ENCODE data around the gene ACTN3.
"Not testable (repeated sequence)": the region's sequence is repeated elsewhere in the genome, so short reads cannot be mapped to it uniquely, and the experiment has no call there.

Gene ACTN3

DNA sequence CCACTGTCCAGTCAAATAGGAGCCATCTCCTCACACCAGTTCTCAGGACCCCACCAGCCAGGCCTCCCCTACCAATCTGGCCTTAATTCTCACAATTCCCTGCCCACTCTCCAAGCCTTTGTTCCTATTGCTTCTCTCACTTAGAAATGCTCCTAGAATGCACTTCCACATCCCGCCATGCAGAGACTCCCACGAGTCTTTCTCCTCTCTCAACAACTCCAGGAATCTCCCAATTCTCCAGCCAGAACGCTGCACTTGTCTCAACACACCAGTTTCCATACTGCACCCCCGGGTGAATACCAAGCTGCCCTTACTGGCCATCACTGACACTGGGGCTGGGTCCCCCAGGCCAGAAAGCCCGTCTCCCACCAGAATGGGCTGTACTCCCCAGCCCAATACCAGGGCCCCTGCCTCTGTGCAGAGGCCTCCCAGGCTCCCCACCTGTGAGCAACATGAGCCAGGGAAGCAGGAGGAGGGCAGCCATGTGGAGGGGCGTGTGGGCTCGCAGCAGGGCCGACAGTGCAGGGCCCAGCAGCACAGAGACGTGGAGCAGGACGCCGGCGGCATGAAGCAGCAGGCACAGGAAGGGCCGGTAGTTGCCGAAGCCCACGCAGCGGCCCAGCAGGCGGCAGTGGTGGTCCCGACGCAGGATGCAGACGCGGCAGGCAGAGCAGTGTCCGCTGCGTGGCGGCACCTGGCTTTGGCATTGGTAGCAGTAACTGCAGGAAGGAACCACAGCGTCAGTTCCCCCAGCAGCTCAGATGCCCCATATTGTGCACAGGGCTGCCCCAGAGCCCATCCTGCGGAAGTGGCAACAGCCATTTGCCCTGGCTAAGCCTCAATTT is 3.2 kb upstream of the ACTN3 start:
- in situ Hi-C loops (cut with MboI; ENCODE audit: low sequenced_read_pairs), result no loop called here

DNA sequence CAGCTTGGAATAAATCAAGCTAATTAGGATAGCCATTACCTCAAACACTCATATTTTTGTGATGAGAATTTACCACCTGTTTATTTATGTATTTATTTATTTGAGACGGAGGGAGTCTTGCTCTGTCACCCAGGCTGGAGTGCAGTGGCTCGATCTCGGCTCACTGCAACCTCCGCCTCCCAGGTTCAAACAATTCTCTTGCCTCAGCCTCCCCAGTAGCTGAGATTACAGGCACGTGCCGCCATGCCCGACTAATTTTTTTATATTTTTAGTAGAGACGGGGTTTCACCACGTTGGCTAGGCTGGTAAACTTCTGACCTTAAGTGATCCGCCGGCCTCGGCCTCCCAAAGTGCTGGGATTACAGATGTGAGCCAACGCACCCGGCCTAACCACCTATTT is 1.8 kb upstream of the ACTN3 start:
- in situ Hi-C loops (cut with MboI; ENCODE audit: low sequenced_read_pairs), result not testable (repeated sequence)

DNA sequence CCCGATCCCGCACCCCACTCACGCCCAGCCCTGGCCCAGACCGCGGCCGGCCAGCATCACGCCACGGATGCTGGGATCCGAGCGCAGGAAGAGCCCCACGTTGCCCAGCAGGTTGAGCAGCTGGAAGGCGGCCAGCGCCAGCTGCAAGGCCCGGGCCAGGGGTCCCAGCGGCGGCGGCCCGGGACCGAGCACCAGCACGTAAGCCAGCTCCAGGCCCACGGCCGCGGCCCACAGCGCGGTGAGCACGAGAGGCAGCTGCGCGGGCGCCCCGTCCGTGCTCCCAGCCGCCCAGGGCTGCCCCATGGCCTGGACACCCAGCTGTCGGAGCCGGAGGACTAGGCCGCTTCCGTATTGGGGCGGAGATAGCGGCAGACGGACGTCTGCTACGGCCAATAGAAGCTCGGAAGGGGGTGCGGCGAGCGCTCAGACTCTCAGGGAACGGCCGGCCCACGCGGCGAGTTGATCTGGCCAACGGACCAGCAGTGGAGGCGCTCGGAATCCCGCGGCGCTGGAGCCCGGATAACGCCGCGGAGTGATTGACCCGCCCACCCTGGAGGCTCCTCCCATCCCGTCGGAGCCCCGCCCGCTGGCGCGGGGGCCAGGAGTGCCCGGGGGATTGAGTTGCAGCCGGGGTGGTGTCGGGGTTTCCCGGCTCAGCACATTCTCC is 869 bp upstream of the ACTN3 start, which contains the start of gene ZDHHC24:
ZDHHC24 (minus strand) TSS at position 348 of the 667 bp plus-strand sequence; CDS start at position 303, 45 bp downstream.
- in situ Hi-C loops (cut with MboI; ENCODE audit: low sequenced_read_pairs), result no loop called here

DNA sequence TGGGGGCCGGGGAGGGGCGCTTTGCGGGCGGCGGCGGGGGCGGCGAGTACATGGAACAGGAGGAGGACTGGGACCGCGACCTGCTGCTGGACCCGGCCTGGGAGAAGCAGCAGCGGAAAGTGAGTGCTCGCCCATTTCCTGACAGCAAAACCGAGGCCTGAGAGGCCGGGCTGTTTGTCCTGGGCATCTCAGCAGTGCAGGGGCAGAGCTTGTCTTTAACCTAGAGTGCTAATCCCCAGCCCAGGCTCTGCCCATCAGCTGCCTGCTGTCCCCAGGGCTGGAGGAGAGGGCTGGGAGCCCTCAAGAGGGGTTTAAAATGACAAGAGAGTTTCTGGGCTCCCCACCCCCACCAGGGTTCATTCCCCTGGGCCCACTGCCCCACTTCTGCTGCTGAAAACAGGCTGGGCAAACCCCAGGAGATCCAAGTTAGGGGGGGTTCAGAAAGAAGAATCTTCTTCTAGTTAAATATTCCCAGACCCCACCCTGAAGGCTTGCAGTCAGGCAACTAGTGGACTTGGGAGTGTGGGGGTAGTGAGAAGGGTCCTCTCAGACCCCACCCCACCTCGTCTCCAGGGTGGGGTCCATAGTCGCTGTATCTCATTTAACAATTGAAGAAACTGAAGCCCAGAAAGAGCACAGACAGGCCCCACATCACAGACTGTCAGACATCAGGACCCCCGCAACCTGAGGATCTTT is 411 bp downstream of the ACTN3 start:
- in situ Hi-C loops (cut with MboI; ENCODE audit: low sequenced_read_pairs), result no loop called here

DNA sequence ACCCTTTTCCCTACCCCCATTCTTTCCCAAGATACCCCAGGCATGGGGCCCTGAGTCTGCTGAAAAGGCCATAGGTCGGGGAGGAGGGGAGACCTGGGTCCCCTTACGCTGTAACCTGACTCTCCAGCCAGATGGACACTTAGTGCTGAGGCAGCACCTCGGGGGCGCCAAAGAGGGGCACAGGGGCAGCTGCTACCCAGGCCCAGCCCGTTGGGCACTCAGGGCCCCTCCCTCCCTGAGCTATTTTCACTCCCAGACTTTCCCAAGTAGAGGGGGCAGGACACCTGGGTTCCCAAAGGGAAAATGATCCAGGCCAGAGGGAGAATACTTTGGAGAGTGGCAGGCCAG is 933 bp downstream of the ACTN3 start:
- in situ Hi-C loops (cut with MboI; ENCODE audit: low sequenced_read_pairs), result no loop called here

DNA sequence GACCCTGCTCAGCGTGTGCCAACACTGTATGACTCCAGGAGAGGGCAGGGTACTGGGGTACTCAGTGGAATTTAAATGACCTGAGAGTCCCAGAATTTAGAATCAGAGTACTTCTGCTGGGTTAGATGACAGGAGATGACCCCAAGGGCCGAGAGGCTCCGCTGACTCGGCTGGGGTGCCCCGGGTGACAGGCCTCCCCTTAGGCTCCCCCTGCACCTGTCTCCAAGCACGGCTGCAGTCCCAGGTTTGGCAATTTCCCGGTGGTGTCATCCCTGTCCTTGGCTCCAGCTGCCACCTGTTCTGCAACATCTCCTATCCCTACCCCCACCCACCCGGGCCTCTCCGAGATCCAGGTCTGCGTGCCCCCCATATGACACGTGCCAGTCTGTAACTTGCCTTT is 1.3 kb downstream of the ACTN3 start:
- in situ Hi-C loops (cut with MboI; ENCODE audit: low sequenced_read_pairs), result no loop called here

DNA sequence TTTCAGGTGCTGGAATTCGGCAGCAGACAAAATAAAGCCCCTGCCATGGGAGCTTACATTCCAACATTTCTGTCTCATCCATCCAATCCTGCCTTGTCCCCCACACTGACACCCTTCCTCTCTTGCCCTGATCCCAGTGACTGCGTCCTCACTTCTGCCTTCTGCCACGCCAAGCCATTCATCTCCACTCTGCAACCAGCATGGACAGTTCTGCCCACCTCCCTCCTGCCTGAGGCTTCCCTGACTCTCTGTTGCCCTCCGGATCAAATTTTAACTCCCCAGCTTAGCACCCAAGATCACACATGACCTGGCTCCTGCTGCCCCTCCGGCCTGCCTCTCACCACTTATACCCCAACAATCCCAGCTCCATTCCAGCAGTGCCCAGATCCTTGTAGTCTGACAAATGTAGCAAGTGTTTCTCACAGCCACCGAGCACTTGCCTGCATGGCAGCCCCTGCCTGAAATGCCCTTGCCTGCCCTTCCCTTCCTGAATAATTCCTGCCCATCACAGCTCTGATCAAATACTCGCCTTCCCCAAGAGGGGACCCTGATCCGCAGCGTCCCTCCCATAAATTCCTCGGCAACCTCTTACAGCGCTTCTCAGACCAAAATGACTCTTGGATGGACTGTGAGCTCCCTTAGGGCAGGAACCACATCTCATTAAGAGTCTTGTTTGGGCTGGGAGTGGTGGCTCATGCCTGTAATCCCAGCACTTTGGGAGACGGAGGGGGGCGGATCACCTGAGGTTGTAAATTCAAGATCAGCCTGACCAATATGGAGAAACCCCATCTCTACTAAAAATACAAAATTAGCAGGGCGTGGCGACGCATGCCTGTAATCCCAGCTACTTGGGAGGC is 2.3 kb downstream of the ACTN3 start:
- in situ Hi-C loops (cut with MboI; ENCODE audit: low sequenced_read_pairs), result no loop called here

DNA sequence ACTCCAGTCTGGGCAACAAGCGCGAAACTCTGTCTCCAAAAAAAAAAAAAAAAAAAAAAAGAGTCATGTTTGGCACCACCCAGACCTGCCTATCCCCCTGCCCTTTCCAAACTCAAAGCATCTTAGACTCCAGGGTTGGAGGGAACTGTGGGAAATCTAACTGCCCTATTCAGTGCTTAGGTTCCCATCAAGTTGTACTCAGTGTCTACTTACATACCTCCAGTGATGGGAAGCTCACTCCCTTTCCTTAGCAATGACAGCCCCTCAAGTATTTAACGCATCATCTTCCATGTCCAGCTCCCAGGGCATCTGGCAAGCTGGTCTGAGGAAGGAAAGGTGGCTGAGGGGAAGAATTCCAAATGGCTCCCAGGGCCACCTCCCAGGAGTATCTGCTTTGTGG is 3.0 kb downstream of the ACTN3 start:
- in situ Hi-C loops (cut with MboI; ENCODE audit: low sequenced_read_pairs), result no loop called here

DNA sequence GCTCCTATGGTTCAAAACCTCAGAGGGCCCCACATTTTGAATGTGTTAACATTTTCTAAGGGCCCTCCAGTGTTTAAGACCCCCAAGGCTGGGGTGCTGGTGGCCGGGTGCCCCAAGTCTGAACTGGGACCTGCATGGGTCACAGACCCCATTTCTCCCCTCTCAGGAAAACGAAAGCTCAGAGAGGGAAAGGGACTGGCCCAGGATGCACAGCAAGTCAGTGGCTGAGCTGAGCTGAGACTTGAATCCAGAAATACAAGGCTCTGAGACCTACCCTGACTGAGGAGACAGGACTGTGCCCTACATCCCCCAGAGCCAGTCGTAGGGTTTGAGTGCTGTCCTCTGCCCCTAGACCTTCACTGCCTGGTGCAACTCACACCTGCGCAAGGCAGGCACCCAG is 4.2 kb downstream of the ACTN3 start:
- in situ Hi-C loops (cut with MboI; ENCODE audit: low sequenced_read_pairs), result no loop called here

DNA sequence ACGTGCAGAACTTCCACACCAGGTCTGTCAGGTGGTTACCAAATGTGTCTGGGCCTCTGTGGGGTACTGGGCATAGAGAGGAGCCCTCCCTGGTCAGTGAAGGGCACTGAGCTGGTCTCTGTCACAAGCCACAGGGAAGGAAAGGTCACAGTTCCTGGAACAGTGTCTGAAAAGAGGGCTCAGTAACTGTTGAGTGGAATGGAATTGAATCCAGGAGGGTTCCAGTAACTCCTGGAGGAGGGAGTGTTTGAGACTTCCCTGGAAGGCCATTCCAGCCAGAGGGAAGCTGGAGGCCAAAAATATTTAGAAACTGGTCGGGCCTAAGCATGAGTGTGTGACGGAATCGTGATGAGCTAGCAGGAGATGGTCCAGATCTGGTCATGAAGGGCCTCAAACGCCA is 7.9 kb downstream of the ACTN3 start:
- in situ Hi-C loops (cut with MboI; ENCODE audit: low sequenced_read_pairs), result no loop called here

DNA sequence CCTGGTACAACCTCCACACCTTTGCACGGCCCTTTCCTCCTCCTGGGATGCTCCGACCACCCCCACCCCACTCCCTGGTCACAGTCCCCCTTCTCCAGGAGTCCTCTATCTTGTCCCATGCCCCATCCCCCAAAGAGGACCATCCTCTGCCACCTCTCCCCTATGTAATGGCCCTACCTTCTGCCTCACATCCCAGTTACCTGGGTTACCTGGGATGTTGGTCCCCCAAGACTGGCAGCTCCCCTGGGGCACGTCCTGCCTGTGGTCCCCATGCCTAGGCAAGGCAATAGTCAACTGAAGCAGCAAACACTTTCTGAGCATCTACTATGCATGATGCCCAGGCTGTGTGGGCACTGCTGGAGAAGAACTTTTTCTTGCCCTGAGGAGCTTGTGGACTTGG is 8.7 kb downstream of the ACTN3 start:
- in situ Hi-C loops (cut with MboI; ENCODE audit: low sequenced_read_pairs), result no loop called here

DNA sequence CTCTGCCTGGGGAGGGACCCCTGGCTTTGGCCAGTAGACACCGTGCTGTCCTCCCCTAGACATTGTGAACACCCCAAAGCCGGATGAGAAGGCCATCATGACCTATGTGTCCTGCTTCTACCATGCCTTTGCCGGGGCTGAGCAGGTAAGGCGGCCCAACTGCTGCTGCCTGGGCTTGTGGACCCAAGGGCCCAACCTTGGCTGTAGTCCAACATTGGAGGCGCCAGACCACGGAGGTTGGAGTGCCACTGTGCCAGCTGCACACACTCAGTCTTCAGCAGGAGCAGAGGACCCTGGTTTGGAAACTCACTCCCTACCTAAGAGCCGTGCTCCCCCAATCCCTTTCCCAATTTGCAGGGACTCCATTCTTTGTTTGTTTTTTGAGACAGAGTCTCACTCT is 9.4 kb downstream of the ACTN3 start:
- in situ Hi-C loops (cut with MboI; ENCODE audit: low sequenced_read_pairs), result no loop called here

DNA sequence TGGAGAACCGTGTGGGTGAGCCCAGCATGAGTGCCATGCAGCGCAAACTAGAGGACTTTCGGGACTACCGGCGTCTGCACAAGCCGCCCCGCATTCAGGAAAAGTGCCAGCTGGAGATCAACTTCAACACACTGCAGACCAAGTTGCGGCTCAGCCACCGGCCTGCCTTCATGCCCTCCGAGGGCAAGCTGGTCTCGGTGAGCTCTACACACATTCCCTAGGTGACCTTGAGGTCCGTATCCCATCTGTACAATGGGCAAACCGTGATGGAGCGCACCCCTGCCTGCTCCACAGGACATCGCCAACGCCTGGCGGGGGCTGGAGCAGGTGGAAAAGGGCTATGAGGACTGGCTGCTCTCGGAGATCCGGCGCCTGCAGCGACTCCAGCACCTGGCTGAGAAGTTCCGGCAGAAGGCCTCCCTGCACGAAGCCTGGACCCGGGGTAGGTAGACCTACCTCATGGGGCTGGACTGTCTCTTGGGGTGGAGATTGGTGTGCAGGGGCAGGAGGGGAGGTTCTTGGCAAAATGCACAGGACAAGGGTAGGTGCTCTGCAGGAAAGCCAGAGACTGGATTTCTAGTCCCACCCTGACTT is 11.1 kb downstream of the ACTN3 start:
- in situ Hi-C loops (cut with MboI; ENCODE audit: low sequenced_read_pairs), result no loop called here

DNA sequence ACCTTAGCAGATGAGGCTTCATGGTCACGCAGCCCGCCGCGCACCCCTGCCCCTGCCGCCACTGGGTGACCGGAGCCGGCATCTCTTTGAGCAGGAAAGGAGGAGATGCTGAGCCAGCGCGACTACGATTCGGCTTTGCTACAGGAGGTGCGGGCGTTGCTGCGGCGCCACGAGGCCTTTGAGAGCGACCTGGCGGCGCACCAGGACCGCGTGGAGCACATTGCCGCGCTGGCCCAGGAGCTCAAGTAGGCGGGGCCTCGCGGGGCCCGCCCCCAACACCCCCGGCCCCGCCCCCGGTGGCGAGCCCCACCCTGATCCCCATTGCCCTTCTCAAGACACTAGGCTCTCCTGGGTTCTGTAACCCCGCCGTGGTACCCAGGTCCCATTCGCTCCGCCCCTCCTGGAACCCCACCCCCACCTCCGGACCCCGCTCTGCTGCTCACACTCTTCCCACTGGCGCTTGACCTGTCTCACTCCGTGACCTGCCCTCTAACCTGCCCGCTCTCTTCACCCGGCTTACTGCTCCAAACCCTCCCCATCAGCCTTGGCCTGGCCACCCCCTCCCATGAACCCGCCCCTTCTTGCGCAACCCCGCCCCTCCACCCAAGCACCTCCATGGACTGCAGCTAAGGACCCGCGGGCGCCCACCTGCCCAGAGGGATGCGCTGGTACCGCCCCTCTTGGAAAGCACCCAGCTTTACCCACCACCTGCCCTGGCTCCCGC is 12.6 kb downstream of the ACTN3 start:
- in situ Hi-C loops (cut with MboI; ENCODE audit: low sequenced_read_pairs), result no loop called here

DNA sequence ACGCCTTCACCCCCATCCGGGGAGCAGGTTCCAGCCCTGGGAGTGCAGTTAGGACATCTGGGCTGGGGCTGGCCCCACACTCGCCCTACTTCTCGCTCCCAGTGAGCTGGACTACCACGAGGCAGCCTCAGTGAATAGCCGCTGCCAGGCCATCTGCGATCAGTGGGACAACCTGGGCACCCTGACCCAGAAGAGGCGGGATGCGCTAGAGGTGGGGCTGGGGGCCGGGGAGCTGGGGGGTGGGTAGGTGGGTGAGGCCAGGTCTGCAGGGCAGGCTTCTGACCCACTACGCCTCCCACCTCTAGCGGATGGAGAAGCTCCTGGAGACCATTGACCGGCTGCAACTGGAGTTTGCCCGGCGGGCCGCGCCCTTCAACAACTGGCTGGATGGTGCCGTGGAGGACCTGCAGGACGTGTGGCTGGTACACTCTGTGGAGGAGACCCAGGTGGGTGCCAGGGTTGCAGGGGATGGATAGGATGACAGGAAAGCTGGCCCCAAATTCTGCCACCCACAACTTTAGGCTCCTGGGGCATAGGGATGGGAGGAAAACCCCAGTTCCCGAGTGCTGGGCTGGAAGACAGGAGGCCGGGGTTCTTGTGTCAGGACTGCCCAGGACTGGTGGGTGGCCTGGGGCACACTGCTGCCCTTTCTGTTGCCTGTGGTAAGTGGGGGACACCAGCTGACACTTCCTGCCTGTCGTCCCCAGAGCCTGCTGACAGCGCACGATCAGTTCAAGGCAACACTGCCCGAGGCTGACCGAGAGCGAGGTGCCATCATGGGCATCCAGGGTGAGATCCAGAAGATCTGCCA is 13.4 kb downstream of the ACTN3 start:
- in situ Hi-C loops (cut with MboI; ENCODE audit: low sequenced_read_pairs), result no loop called here

DNA sequence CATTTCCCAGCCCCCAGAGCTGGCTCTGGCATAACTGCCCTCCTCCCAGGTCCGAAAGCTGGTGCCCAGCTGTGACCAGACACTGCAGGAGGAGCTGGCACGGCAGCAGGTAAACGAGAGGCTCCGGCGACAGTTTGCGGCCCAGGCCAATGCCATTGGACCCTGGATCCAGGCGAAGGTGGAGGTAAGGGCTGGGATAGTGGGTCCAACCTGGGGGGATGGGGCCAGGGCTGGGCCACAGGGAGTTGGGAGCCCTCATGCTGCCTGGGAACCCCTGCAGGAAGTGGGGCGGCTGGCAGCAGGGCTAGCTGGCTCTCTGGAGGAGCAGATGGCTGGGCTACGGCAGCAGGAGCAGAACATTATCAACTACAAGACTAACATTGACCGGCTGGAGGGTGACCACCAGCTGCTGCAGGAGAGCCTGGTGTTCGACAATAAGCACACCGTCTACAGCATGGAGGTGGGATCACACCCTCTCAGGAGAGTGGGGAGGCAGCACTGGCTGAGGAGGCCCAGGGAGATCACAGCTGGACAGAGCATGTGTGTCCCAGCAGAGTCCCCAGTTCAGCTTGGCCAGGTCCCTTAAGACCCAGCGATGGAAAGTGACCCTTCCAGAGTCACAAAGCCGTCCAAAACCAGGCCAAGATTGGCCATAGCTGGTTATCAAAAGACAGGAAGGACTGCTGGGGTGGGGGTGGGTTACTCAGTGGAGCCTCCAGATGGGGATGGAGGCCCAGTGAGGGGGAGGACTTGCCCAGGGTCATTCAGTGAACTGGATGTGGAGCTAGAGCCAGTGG is 14.7 kb downstream of the ACTN3 start:
- in situ Hi-C loops (cut with MboI; ENCODE audit: low sequenced_read_pairs), result no loop called here

DNA sequence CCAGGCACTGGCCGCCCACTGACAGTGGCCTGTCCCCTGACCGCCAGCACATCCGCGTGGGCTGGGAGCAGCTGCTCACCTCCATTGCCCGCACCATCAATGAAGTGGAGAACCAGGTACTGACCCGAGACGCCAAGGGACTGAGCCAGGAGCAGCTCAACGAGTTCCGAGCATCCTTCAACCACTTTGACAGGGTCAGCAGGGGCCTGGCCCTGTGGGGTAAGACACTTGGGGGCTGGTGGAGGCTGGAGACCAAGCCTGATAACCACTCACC is 15.2 kb downstream of the ACTN3 start:
- in situ Hi-C loops (cut with MboI; ENCODE audit: low sequenced_read_pairs), result no loop called here

DNA sequence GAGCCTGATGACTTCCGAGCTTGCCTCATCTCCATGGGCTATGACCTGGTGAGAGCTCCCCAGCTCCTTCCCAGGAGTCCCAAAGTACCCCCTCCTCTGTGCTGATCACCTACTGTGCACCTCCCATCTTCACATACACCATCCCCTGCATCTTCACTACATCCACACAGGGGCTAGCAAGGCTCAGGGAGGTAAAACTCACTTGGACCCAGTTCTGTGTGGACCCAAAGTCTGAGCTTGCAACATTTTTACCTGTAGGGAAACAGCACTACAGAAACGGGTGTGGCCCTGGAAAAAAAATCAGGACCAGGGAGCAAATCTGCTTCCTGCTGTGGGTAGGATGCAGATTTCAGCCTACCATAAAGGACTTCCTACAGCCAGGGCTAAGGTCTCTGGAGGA is 15.6 kb downstream of the ACTN3 start:
- in situ Hi-C loops (cut with MboI; ENCODE audit: low sequenced_read_pairs), result no loop called here
